GM11168 (cell line): ENCODE results near the gene AP1G2.

Experiments used
- in situ Hi-C: fragments of 300-500 bp; cut with MboI; formaldehyde crosslinking; loops from one replicate; pipeline ENCODE4 v1.12.0; 2022; ENCODE audit warnings: low sequenced_read_pairs; ENCODE audit not compliant: unreplicated experiment

Gene AP1G2

GRCh38 chr14:23523229-23524016 is 44.2 kb downstream of the AP1G2 start:
- in situ Hi-C loops, result no loop called here

- in situ Hi-C loops, result no loop called here
Measured at GRCh38 chr14:23522643-23523198, 44.9 kb downstream of the AP1G2 start.

GRCh38 chr14:23521785-23522640 is 45.6 kb downstream of the AP1G2 start:
- in situ Hi-C loops, result no loop called here

GRCh38 chr14:23520899-23521533 is 46.6 kb downstream of the AP1G2 start:
- in situ Hi-C loops, result no loop called here

- in situ Hi-C loops, result no loop called here
Measured at GRCh38 chr14:23518709-23519108, 48.9 kb downstream of the AP1G2 start.

GRCh38 chr14:23517650-23518326 is 49.8 kb downstream of the AP1G2 start:
- in situ Hi-C loops, result no loop called here

- in situ Hi-C loops, result no loop called here
Measured at GRCh38 chr14:23514644-23514957, 53.0 kb downstream of the AP1G2 start.

GRCh38 chr14:23513818-23514643 is 53.6 kb downstream of the AP1G2 start:
- in situ Hi-C loops, result no loop called here

- in situ Hi-C loops, result no loop called here
Measured at GRCh38 chr14:23513005-23513817, 54.4 kb downstream of the AP1G2 start.

- in situ Hi-C loops, result no loop called here
Measured at GRCh38 chr14:23512156-23512555, 55.4 kb downstream of the AP1G2 start.
